ENCODE results near the gene MCRIP1. TPM values are rescaled to one million over a fixed set of nuclear protein-coding genes. Genes with fewer than 3 reads are reported as not detected.

The MCRIP1 gene
- total and polyA plus RNA-seq, 2 donors (not counting 1 experiment from before 2014, with no cell fraction given) = 69.7 to 84.0 TPM

DNA sequence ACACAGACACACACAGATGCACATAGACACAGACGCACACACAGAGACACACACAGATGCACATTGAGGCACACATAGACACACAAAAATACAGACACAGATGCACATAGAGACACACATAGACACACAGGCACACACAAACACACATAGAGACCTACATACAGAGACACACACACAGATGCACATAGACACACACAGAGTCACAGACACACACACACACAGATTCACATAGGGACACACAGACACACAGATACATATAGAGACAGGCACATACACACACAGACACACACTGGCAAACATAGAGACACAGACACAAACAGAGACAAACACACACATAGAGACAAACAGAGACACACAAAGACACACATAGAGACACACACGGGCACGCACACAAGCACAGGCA lies 39.0 kb downstream of the MCRIP1 start:
- DNase-seq (no peak), ATAC-seq (ENCODE audit: low read depth) (no peak)
- no peak overlapping the region for H2AFZ ChIP-seq (ENCODE audit: insufficient read depth, low read depth, low read length, poor library complexity, severe bottlenecking)
- H3K9ac ChIP-seq (ENCODE audit: low read length) = no peak overlapping the region
- peaks cover 0 to 16% (median 10%) of the 10 kb centered on the region in 4 experiments for H3K27me3 ChIP-seq (replicated peaks in 1 of 4; ENCODE audit: control extremely low read depth in 1 of 4, control insufficient read depth in 3 of 4, insufficient read depth in 4 of 4, low read length in 3 of 4)
- CTCF ChIA-PET = no interaction called here
- no peak for TF ChIP-seq EZH2 (IDR thresholded peaks at IDR 0.05; ENCODE audit: borderline replicate concordance, insufficient read depth, low read depth, low read length, poor library complexity, severe bottlenecking)
- no peak for TF ChIP-seq CTCF (IDR thresholded peaks at IDR 0.05)
- H3K4me2 ChIP-seq (replicated peaks; ENCODE audit: low read depth, low read length, poor library complexity, severe bottlenecking) = no peak overlapping the region
- Mint-ChIP-seq H3K4me1 (no peaks in the 10 kb centered on the region), H3K9me3 (ENCODE audit: insufficient read depth) (no peaks in the 10 kb centered on the region), H3K27me3 (peaks cover 1% of the 10 kb centered on the region), H3K4me3 (no peak overlapping the region), H3K27ac (no peak overlapping the region)
- H3K4me1 ChIP-seq (ENCODE audit: control insufficient read depth in 2 of 2, insufficient read depth in 2 of 2, low read length in 2 of 2) = no peaks in the 10 kb centered on the region
- intact Hi-C loops (cut with micrococcal nuclease) = no loop called here
- POLR2A ChIA-PET = no interaction called here
- H3K79me2 ChIP-seq (ENCODE audit: control insufficient read depth, insufficient read depth, low read length) = no peaks in the 10 kb centered on the region
- H3K4me3 ChIP-seq (ENCODE audit: control extremely low read depth in 1 of 5, extremely low read depth in 1 of 5, insufficient read depth in 1 of 5, low read depth in 2 of 5, low read length in 4 of 5) = no peak overlapping the region
- H3K27ac ChIP-seq (ENCODE audit: low read length in 2 of 2) = no peak overlapping the region
- H3K9me3 ChIP-seq (ENCODE audit: control extremely low read depth in 1 of 3, control insufficient read depth in 2 of 3, insufficient read depth in 1 of 3, low read length in 2 of 3) = no peaks in the 10 kb centered on the region
- H4K20me1 ChIP-seq (ENCODE audit: control insufficient read depth, insufficient read depth, low read length, poor library complexity, severe bottlenecking) = no peaks in the 10 kb centered on the region
- 93% methylated on average over 3 of the region's 3 CpGs for WGBS (ENCODE audit: insufficient coverage)
- H3K36me3 ChIP-seq (replicated peaks in 1 of 2; ENCODE audit: control extremely low read depth in 1 of 2, control insufficient read depth in 1 of 2, extremely low read depth in 1 of 2, insufficient read depth in 2 of 2, low read length in 1 of 2) = no peaks in the 10 kb centered on the region

DNA sequence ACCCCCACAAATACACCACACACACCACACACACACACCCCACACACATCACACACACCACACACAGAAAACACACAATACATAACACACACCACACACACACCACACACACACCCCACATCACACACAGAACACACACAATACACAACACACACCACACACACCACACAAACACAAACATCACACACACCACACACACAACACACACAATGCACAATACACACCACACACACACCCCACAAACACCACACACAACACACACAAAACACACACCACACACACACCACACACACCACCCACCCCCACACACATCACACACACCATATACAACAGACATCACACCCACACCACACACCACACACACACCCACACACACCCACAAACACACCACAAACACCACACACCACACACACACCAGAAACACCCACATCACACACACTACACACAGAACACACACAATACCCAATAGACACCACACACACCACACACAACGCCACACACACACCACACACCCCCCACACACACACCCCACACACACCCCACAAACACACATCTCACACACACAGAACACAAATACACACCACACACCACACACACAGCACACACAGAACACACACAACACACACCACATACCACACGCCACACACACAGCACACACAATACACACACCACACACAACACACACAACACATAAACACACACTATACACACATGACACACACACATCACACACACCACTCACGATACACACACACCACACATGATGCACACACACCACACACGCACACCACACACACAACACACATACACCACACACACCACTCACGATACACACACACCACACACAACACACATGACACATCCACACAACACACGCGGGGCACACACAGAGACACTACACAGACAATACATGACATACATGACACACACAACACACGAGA lies 40.1 kb downstream of the MCRIP1 start:
- Histone ChIP-seq H3K79me2 (ENCODE audit: control insufficient read depth, insufficient read depth, low read length) (no peaks in the 10 kb centered on the region), H4K20me1 (ENCODE audit: control insufficient read depth, insufficient read depth, low read length, poor library complexity, severe bottlenecking) (no peaks in the 10 kb centered on the region), H3K4me2 (replicated peaks; ENCODE audit: low read depth, low read length, poor library complexity, severe bottlenecking) (no peak overlapping the region), H3K36me3 (replicated peaks in 1 of 2; ENCODE audit: control extremely low read depth in 1 of 2, control insufficient read depth in 1 of 2, extremely low read depth in 1 of 2, insufficient read depth in 2 of 2, low read length in 1 of 2) (no peaks in the 10 kb centered on the region), H3K9ac (ENCODE audit: low read length) (no peak overlapping the region), H3K4me3 (ENCODE audit: control extremely low read depth in 1 of 5, extremely low read depth in 1 of 5, insufficient read depth in 1 of 5, low read depth in 2 of 5, low read length in 4 of 5) (no peak overlapping the region), H3K27ac (ENCODE audit: low read length in 2 of 2) (no peak overlapping the region), H3K4me1 (ENCODE audit: control insufficient read depth in 2 of 2, insufficient read depth in 2 of 2, low read length in 2 of 2) (no peaks in the 10 kb centered on the region), H3K27me3 (replicated peaks in 1 of 4; ENCODE audit: control extremely low read depth in 1 of 4, control insufficient read depth in 3 of 4, insufficient read depth in 4 of 4, low read length in 3 of 4) (peaks cover 0 to 16% (median 10%) of the 10 kb centered on the region in 4 experiments), H3K9me3 (ENCODE audit: control extremely low read depth in 1 of 3, control insufficient read depth in 2 of 3, insufficient read depth in 1 of 3, low read length in 2 of 3) (no peaks in the 10 kb centered on the region), H2AFZ (ENCODE audit: insufficient read depth, low read depth, low read length, poor library complexity, severe bottlenecking) (no peak overlapping the region)
- intact Hi-C loops (cut with micrococcal nuclease) = no loop called here
- CTCF ChIA-PET = no interaction called here
- no peak for TF ChIP-seq CTCF (IDR thresholded peaks at IDR 0.05)
- H3K9me3 Mint-ChIP-seq (ENCODE audit: insufficient read depth) = no peaks in the 10 kb centered on the region
- H3K4me1 Mint-ChIP-seq = no peaks in the 10 kb centered on the region
- no peaks in the 10 kb centered on the region for H3K27me3 Mint-ChIP-seq
- 88% methylated on average over 8 of the region's 8 CpGs for WGBS (ENCODE audit: insufficient coverage)
- DNase-seq (no peak), ATAC-seq (ENCODE audit: low read depth) (no peak)
- POLR2A ChIA-PET = no interaction called here
- no peak overlapping the region for H3K27ac Mint-ChIP-seq
- no peak overlapping the region for H3K4me3 Mint-ChIP-seq

Data from B cell (primary cell).